ENCODE data around the gene NEK11. TPM values are rescaled to one million over a fixed set of nuclear protein-coding genes. Genes with fewer than 3 reads are reported as not detected.

NEK11 gene
- polyA plus RNA-seq, 1 donor from 2014 or later = 6.1 TPM

DNA sequence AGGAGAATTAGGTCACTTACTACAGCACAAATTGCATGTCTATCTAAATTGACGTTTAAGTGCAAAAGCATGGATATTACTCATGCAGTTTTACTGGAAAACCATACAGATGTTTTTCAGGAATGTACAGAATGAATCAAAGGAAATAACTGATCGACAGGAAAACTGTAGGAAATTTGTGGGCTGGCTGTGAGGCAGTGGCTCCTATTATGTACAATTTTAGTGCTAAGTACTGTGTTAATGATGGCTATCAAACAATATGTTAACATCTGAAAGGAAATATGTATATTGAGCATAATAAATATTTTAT, 361.8 kb downstream of the NEK11 start:
- Histone ChIP-seq H3K27ac (ENCODE audit: low read length) (no peak overlapping the region), H3K4me2 (ENCODE audit: low read length) (no peak overlapping the region), H3F3A (ENCODE audit: insufficient read depth, low read length, poor library complexity, severe bottlenecking) (no peaks in the 10 kb centered on the region), H4K20me1 (ENCODE audit: insufficient read depth) (no peaks in the 10 kb centered on the region), H3K4me3 (ENCODE audit: low read length) (no peak overlapping the region), H3K27me3 (ENCODE audit: insufficient read depth, low read depth, low read length) (no peaks in the 10 kb centered on the region), H2AFZ (ENCODE audit: low read depth, low read length) (no peak overlapping the region), H3K9ac (ENCODE audit: low read length) (no peak overlapping the region), H3K9me3 (ENCODE audit: low read length) (no peaks in the 10 kb centered on the region), H3K9me2 (ENCODE audit: insufficient read depth, low read length) (no peaks in the 10 kb centered on the region), H3K79me2 (replicated peaks; ENCODE audit: insufficient read depth, low read length) (no peaks in the 10 kb centered on the region), H3K36me3 (ENCODE audit: insufficient read depth, low read length) (no peaks in the 10 kb centered on the region)
- TF ChIP-seq, protein P1, sequence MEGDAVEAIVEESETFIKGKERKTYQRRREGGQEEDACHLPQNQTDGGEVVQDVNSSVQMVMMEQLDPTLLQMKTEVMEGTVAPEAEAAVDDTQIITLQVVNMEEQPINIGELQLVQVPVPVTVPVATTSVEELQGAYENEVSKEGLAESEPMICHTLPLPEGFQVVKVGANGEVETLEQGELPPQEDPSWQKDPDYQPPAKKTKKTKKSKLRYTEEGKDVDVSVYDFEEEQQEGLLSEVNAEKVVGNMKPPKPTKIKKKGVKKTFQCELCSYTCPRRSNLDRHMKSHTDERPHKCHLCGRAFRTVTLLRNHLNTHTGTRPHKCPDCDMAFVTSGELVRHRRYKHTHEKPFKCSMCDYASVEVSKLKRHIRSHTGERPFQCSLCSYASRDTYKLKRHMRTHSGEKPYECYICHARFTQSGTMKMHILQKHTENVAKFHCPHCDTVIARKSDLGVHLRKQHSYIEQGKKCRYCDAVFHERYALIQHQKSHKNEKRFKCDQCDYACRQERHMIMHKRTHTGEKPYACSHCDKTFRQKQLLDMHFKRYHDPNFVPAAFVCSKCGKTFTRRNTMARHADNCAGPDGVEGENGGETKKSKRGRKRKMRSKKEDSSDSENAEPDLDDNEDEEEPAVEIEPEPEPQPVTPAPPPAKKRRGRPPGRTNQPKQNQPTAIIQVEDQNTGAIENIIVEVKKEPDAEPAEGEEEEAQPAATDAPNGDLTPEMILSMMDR (IDR thresholded peaks at IDR 0.05; ENCODE audit: poor library complexity, severe bottlenecking) = no peak
- TF ChIP-seq SMC3 (conservative IDR thresholded peaks at IDR 0.05; ENCODE audit: poor library complexity) (no peak), RAD21 (conservative IDR thresholded peaks at IDR 0.05) (no peak), POLR2AphosphoS5 (IDR thresholded peaks at IDR 0.05) (no peak), TAF1 (IDR thresholded peaks at IDR 0.05; ENCODE audit: low read depth) (no peak), EP300 (conservative IDR thresholded peaks at IDR 0.05; ENCODE audit: poor library complexity, severe bottlenecking) (no peak), MXI1 (conservative IDR thresholded peaks at IDR 0.05; ENCODE audit: poor library complexity, severe bottlenecking) (no peak), EZH2 (IDR thresholded peaks at IDR 0.05; ENCODE audit: borderline replicate concordance, insufficient read depth, low read length, poor library complexity, severe bottlenecking) (no peak)
- TF ChIP-seq, protein P2, sequence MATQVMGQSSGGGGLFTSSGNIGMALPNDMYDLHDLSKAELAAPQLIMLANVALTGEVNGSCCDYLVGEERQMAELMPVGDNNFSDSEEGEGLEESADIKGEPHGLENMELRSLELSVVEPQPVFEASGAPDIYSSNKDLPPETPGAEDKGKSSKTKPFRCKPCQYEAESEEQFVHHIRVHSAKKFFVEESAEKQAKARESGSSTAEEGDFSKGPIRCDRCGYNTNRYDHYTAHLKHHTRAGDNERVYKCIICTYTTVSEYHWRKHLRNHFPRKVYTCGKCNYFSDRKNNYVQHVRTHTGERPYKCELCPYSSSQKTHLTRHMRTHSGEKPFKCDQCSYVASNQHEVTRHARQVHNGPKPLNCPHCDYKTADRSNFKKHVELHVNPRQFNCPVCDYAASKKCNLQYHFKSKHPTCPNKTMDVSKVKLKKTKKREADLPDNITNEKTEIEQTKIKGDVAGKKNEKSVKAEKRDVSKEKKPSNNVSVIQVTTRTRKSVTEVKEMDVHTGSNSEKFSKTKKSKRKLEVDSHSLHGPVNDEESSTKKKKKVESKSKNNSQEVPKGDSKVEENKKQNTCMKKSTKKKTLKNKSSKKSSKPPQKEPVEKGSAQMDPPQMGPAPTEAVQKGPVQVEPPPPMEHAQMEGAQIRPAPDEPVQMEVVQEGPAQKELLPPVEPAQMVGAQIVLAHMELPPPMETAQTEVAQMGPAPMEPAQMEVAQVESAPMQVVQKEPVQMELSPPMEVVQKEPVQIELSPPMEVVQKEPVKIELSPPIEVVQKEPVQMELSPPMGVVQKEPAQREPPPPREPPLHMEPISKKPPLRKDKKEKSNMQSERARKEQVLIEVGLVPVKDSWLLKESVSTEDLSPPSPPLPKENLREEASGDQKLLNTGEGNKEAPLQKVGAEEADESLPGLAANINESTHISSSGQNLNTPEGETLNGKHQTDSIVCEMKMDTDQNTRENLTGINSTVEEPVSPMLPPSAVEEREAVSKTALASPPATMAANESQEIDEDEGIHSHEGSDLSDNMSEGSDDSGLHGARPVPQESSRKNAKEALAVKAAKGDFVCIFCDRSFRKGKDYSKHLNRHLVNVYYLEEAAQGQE (IDR thresholded peaks at IDR 0.05; ENCODE audit: borderline replicate concordance) = no peak

DNA sequence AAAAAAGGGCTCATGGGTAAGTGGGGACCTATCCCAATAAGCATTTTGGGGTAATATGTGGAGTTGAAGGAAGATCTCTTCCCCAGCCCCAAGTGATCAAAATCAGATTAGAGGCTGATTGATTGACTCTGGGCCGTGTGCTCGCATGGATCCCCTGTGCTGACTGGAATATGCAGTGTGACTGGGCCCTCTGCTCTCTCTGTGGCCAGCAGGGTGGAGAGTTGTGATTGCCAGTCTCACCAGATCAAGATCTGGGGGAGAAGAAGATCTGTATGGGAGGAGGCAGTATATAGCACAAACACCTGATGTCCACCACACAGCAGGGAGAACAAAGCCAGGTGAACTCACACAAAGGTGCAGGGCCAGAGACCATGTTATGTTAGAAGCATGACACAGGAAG, 363.7 kb downstream of the NEK11 start:
- H3K27me3 ChIP-seq (ENCODE audit: insufficient read depth, low read depth, low read length) = no peaks in the 10 kb centered on the region
- no peaks in the 10 kb centered on the region for H3K36me3 ChIP-seq (ENCODE audit: insufficient read depth, low read length)
- H3K9me3 ChIP-seq (ENCODE audit: low read length) = no peaks in the 10 kb centered on the region
- no peaks in the 10 kb centered on the region for H3F3A ChIP-seq (ENCODE audit: insufficient read depth, low read length, poor library complexity, severe bottlenecking)
- H3K79me2 ChIP-seq (replicated peaks; ENCODE audit: insufficient read depth, low read length) = no peaks in the 10 kb centered on the region
- no peak overlapping the region for H2AFZ ChIP-seq (ENCODE audit: low read depth, low read length)
- no peak overlapping the region for H3K27ac ChIP-seq (ENCODE audit: low read length)
- no peak overlapping the region for H3K4me2 ChIP-seq (ENCODE audit: low read length)
- H3K9ac ChIP-seq (ENCODE audit: low read length) = no peak overlapping the region
- no peaks in the 10 kb centered on the region for H3K9me2 ChIP-seq (ENCODE audit: insufficient read depth, low read length)
- no peaks in the 10 kb centered on the region for H4K20me1 ChIP-seq (ENCODE audit: insufficient read depth)
- H3K4me3 ChIP-seq (ENCODE audit: low read length) = no peak overlapping the region
- TF ChIP-seq MXI1 (conservative IDR thresholded peaks at IDR 0.05; ENCODE audit: poor library complexity, severe bottlenecking) (no peak), EZH2 (IDR thresholded peaks at IDR 0.05; ENCODE audit: borderline replicate concordance, insufficient read depth, low read length, poor library complexity, severe bottlenecking) (no peak), EP300 (conservative IDR thresholded peaks at IDR 0.05; ENCODE audit: poor library complexity, severe bottlenecking) (no peak), POLR2AphosphoS5 (IDR thresholded peaks at IDR 0.05) (no peak), RAD21 (conservative IDR thresholded peaks at IDR 0.05) (no peak), SMC3 (conservative IDR thresholded peaks at IDR 0.05; ENCODE audit: poor library complexity) (no peak), TAF1 (IDR thresholded peaks at IDR 0.05; ENCODE audit: low read depth) (no peak)
- TF ChIP-seq, protein P2 (IDR thresholded peaks at IDR 0.05; ENCODE audit: borderline replicate concordance) = no peak
- TF ChIP-seq, protein P1 (IDR thresholded peaks at IDR 0.05; ENCODE audit: poor library complexity, severe bottlenecking) = no peak
